ENCODE data around the gene LRRTM2.

The LRRTM2 gene

DNA sequence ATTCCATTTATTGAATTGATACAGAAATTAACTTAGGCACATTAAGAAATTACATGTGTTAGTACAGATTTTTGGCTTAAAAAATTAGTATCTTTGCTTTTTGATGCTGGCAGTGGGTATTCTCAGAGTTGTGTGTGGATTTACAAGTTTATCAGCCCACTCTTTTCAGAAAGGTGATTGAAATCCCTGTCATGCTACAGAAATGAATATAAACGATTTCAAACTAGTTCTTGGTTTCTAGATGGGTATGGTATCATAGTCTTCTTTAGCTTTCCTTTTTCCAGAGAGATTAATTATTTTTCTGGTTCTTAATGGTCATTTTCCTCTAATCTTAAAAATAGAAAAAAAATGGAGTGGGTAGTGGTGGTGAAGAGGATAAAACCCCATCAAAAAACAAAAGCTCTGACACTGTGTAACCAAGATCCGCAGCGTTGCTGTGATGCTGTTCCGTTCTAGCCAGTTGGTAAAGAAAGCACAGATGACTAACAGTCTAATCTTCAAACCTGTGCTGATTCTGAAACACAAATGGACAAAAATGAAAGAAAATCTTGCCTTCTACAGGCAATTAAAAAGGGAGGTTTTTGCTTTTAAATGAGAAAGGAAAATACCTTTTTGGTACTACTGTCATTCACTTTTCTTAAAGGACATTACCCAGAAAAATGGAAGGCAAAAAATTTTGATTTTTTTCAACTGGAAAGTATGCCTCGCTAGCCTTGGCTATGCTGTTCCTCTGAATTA is 5.2 kb downstream of the LRRTM2 start:
- H3K4me3 ChIP-seq (ENCODE audit: low read depth, low read length): no peak overlapping the region

DNA sequence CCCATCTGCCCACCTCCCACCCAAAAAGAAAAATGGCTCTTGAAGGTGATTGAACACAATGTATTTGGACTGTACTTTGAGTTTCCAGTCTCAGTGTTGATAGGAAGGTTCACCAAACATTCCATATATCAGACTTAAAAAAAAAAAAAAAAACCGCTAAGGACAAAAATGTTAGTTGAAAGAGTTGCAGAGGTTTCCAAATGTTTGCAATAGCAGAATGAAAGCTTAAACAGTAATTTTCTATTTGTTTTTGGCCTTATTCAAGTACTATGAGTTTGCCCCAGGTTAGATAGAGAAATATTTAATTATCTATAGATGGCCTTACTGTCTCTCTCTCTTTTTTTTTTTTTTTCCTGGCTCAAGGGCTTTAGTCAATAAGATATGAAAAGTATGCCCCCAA is 6.1 kb downstream of the LRRTM2 start:
- TF ChIP-seq, protein P1, sequence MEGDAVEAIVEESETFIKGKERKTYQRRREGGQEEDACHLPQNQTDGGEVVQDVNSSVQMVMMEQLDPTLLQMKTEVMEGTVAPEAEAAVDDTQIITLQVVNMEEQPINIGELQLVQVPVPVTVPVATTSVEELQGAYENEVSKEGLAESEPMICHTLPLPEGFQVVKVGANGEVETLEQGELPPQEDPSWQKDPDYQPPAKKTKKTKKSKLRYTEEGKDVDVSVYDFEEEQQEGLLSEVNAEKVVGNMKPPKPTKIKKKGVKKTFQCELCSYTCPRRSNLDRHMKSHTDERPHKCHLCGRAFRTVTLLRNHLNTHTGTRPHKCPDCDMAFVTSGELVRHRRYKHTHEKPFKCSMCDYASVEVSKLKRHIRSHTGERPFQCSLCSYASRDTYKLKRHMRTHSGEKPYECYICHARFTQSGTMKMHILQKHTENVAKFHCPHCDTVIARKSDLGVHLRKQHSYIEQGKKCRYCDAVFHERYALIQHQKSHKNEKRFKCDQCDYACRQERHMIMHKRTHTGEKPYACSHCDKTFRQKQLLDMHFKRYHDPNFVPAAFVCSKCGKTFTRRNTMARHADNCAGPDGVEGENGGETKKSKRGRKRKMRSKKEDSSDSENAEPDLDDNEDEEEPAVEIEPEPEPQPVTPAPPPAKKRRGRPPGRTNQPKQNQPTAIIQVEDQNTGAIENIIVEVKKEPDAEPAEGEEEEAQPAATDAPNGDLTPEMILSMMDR (IDR thresholded peaks at IDR 0.05; ENCODE audit: low read depth, low read length): no peak
- H3K4me3 ChIP-seq (ENCODE audit: low read depth, low read length): no peak overlapping the region
- in situ Hi-C loops (cut with HindIII; ENCODE audit: low sequenced_read_pairs): no loop called here
- no peak for DNase-seq (ENCODE audit: low read depth, low spot score)

More for the DNA sequence above, 5.2 kb downstream of the LRRTM2 start:
- peak; percentile 67 for DNase-seq (ENCODE audit: low read depth, low spot score)
- in situ Hi-C loops (cut with HindIII; ENCODE audit: low sequenced_read_pairs): no loop called here
- TF ChIP-seq, protein P1 (IDR thresholded peaks at IDR 0.05; ENCODE audit: low read depth, low read length): no peak

DNA sequence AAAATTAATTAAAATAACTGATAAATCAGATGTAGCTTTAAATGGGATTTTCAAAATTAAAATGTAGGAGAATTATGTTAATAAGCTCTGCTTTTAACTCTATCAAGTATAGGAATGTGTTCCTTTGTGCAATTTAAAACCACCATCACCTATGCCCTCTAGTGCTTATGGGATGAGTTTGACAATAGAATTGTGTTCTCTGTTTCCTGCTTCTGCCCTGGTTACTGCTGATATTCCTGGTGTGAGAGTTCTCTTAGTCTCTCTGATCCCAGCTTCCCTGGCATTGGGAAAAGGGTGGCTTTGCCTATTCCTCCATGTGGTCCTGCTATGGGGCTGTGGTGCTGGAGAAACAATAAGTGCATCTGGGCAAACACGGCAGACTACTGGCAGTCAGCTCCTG is 8.1 kb downstream of the LRRTM2 start:
- H3K4me3 ChIP-seq (ENCODE audit: low read depth, low read length): no peak overlapping the region
- no peak for DNase-seq (ENCODE audit: low read depth, low spot score)
- TF ChIP-seq, protein P1 (IDR thresholded peaks at IDR 0.05; ENCODE audit: low read depth, low read length): no peak
- in situ Hi-C loops (cut with HindIII; ENCODE audit: low sequenced_read_pairs): no loop called here

DNA sequence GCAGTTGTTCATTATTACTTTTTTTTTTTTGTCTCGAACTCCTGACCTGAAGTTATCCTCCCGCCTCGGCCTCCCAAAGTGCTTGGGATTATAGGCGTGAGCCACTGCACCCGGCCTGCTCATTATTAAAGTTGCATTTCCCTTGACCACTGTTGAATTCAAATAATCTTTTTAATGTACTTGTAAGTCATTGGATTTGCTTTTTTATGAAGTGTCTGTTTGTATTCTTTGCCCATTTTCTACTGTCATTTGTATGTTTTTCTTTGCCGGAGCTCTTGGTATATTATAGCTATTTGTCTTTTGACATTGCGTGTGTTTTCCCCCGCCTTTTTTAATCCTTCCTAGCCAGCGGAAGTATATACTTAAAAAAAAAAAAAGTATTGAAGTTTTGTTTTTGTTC is 22.0 kb downstream of the LRRTM2 start:
- no peak overlapping the region for H3K4me3 ChIP-seq (ENCODE audit: low read depth, low read length)
- TF ChIP-seq, protein P1 (IDR thresholded peaks at IDR 0.05; ENCODE audit: low read depth, low read length): no peak
- in situ Hi-C loops (cut with HindIII; ENCODE audit: low sequenced_read_pairs): no loop called here
- DNase-seq (ENCODE audit: low read depth, low spot score): no peak

DNA sequence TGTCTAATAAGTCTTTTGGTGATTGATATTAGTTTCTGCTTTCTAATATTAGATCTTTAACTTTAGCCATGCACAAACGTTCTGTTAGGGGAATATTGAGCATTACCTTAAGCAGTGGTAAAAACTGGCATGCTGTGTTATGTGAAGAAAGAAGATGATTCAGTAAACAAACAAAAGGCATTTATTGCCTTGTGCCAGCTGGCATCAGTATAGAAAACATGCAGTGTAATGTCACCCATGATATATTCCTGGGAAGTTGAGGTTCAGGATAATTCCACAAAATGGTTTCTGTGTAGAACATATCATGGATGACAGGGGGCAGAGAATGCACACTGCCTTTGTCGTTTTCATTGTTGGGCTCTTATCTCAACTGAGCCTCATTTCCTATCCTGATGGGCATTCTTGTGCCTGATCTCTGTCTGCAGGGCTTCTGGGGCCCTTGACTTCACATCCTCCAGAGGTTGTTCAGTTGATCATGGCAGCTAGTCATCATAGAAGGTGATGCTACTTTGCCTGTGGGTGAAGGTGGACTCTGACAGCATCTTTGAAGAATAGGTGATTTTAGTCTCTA is 24.2 kb downstream of the LRRTM2 start:
- no peak for DNase-seq (ENCODE audit: low read depth, low spot score)
- in situ Hi-C loops (cut with HindIII; ENCODE audit: low sequenced_read_pairs): no loop called here
- TF ChIP-seq, protein P1 (IDR thresholded peaks at IDR 0.05; ENCODE audit: low read depth, low read length): no peak
- no peak overlapping the region for H3K4me3 ChIP-seq (ENCODE audit: low read depth, low read length)

DNA sequence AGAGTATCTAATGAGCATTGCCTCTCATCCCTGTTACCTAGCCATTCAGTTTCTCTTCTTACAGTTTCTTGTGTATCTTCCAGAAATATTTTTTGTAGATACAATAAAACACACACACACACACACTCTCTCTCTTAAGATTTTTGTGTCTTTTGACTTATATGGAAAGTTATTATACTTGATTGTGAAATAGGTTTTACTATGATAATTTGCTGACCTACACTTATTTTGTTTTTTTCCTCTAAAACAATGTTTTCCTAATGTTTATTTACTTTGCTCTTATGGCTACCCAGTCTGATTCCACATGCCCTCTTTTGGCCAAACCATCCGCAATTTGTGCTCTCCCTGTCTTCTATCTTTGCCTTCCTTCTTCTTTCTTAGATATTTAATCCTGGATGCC is 25.3 kb downstream of the LRRTM2 start:
- DNase-seq (ENCODE audit: low read depth, low spot score): no peak
- H3K4me3 ChIP-seq (ENCODE audit: low read depth, low read length): no peak overlapping the region
- TF ChIP-seq, protein P1 (IDR thresholded peaks at IDR 0.05; ENCODE audit: low read depth, low read length): no peak
- in situ Hi-C loops (cut with HindIII; ENCODE audit: low sequenced_read_pairs): no loop called here
